ACC112 (cell line): ENCODE data around the gene OR13C9.
"Not testable (repeated sequence)": the region's sequence is repeated elsewhere in the genome, so short reads cannot be mapped to it uniquely, and the experiment has no call there.

Experiments used
- H2AFZ ChIP-seq: fragments of 200-600 bp; sonication (generic); one replicate; pipeline ENCODE4 v1.6.0; 2017; ENCODE audit warnings: antibody characterized with exemption, low read length; ENCODE audit not compliant: unreplicated experiment
- H3K27ac ChIP-seq: fragments of 200-600 bp; sonication (generic); 2 replicates; pipeline ENCODE4 v1.5.1; 2014; ENCODE audit warnings: low read depth, mild to moderate bottlenecking, antibody characterized with exemption, low read length, moderate library complexity
- H3K27me3 ChIP-seq: fragments of 200-600 bp; sonication (generic); 2 replicates; pipeline ENCODE4 v1.6.1; 2014; ENCODE audit warnings: mild to moderate bottlenecking, antibody characterized with exemption, low read length, moderate library complexity, mixed read lengths; ENCODE audit not compliant: insufficient read depth
- H3K36me3 ChIP-seq: fragments of 200-600 bp; sonication (generic); 2 replicates; pipeline ENCODE4 v1.6.1; 2016; ENCODE audit warnings: mild to moderate bottlenecking, antibody characterized with exemption, low read length, moderate library complexity, mixed read lengths; ENCODE audit not compliant: insufficient read depth
- H3K4me1 ChIP-seq: fragments of 200-600 bp; sonication (generic); one replicate; pipeline ENCODE4 v1.6.1; 2016; ENCODE audit warnings: low read length, mixed read lengths; ENCODE audit not compliant: insufficient read depth, unreplicated experiment, control insufficient read depth
- H3K4me3 ChIP-seq: fragments of 200-600 bp; sonication (generic); 2 replicates; pipeline ENCODE4 v1.5.1; 2014; ENCODE audit warnings: mild to moderate bottlenecking, low read depth, low read length
- H3K79me2 ChIP-seq: fragments of 200-600 bp; sonication (generic); one replicate; pipeline ENCODE4 v1.6.0; 2016; ENCODE audit warnings: low read length; ENCODE audit not compliant: control insufficient read depth, unreplicated experiment, insufficient read depth

Gene OR13C9

DNA sequence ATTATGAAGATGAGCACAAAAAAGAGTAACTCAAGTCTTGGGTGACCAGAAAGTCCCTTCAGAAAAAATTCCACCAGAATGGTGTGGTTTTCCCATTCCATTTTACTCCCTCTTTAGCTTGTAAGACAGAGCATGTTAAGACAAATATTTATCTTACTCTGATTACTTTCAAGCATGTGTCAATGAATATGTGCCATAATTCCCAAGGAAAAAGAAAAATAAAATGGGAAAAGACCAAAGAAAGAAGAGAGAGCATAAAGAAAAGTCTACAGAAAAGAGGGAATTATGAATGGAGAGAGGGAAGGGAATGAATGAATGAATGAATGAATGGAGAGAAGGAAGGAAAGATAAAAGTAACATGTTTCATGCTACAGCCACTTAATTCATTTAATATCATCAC, 18.7 kb downstream of the OR13C9 start, which contains the start of gene OR13C5:
OR13C5 (minus strand) TSS at position 101 of the 400 bp plus-strand sequence; CDS start at position 101, 0 bp downstream.
- peaks cover 14% of the 10 kb centered on the region for H3K27me3 ChIP-seq
- H3K79me2 ChIP-seq, H3K36me3 ChIP-seq, H3K27ac ChIP-seq, H3K4me3 ChIP-seq, H3K4me1 ChIP-seq, H2AFZ ChIP-seq: not testable (repeated sequence)

DNA sequence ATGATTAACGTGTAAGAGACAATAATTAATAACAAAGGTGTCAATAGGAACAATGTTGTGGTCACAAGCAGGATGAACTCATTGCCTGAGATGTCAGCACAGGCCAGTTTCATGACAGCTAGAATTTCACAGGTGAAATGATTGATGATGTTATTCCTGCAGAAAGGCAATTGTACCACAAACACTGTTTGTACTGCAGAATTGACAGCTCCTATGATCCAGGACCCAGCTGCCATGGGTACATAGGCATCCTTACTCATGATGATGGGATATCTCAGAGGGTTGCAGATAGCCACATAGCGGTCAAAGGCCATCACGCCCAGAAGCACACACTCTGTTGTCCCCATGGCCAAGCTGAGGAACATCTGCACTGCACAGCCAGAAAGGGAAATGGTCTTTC, 19.3 kb downstream of the OR13C9 start:
- H3K4me3 ChIP-seq, H3K36me3 ChIP-seq, H2AFZ ChIP-seq, H3K27ac ChIP-seq, H3K79me2 ChIP-seq, H3K4me1 ChIP-seq: not testable (repeated sequence)
- peaks cover 17% of the 10 kb centered on the region for H3K27me3 ChIP-seq

DNA sequence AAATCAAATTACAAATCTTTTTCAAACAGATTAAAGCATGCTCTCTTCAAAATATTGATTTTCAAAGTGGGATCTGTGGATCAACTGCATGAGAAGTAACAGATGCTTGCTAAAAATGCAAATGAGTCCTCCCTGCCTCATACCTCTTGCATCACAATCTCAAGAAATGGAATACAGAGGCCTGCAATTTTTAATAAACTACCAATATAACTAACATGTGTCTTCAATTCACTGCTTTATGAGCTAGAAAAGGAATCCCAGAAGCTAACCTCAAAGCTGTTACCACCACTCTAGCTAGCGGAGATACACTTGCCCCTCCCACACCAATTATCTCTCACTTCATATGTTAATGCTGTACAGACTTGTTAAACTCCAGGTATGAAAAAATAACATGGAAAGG, 28.4 kb downstream of the OR13C9 start:
- H2AFZ ChIP-seq: no peak overlapping the region
- H3K27me3 ChIP-seq: peaks cover 3% of the 10 kb centered on the region; the same call in 1 of the 2 replicates
- H3K4me1 ChIP-seq: no peaks in the 10 kb centered on the region
- H3K79me2 ChIP-seq: no peaks in the 10 kb centered on the region
- H3K4me3 ChIP-seq: no peak overlapping the region
- no peaks in the 10 kb centered on the region for H3K36me3 ChIP-seq
- no peak overlapping the region for H3K27ac ChIP-seq

DNA sequence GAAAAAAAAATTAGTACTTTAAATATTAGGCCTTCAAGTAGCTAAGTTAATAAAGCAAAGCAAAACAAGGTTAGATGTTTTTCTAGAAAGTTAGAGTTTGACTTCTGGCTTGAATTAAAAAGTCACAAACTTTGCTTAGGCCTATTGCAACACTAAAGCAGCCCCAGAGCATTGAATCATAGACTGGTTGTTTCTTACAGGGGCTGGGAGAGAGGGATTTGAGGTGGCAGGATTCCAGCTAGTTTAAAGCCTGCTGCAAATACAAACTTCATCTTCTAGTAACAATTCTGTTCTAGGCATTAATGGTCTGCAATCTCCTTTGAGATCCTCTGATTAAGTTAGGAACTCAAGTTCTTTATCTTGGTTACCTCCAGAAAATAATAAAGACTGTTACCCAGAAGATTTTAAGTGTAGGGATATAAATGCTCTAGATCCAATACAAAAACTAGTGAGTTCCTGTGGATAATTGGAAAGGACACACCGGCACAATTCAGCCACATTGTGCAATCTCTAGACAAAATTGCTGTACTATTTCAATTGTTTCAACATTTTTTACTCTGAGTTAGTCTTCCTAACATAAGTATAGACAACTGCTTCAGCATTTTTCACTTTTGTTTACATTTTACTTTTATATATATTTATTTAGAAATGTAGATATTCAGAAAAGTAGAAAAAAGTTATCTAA, 31.4 kb downstream of the OR13C9 start:
- no peak overlapping the region for H3K27ac ChIP-seq
- H2AFZ ChIP-seq: no peak overlapping the region
- 0 out of 2 replicates have a peak, but pooled peaks cover 3% of the 10 kb centered on the region for H3K27me3 ChIP-seq
- no peaks in the 10 kb centered on the region for H3K36me3 ChIP-seq
- H3K4me3 ChIP-seq: no peak overlapping the region
- no peaks in the 10 kb centered on the region for H3K4me1 ChIP-seq
- H3K79me2 ChIP-seq: no peaks in the 10 kb centered on the region

DNA sequence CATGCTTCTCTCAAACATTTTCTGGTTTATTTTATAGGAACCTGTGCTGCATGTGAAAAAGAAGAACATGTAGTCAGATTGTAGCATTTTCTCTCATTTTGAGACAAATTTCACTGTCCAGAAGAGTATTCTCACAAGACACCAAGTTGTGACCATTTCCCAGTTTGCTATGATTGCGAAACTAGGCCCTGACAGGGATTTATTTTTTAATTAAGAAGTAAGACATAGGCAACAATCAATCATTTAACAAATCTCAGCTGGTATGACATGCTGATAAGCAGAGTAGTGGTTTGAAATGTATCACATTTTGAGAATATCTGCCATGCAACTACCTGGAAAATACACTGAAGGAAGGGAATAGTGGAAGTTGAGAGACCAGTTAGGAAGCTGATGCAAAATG, 37.4 kb downstream of the OR13C9 start:
- Histone ChIP-seq H3K79me2 (no peaks in the 10 kb centered on the region), H3K36me3 (no peaks in the 10 kb centered on the region), H3K27me3 (peaks cover 10% of the 10 kb centered on the region; the same call in 1 of the 2 replicates)

DNA sequence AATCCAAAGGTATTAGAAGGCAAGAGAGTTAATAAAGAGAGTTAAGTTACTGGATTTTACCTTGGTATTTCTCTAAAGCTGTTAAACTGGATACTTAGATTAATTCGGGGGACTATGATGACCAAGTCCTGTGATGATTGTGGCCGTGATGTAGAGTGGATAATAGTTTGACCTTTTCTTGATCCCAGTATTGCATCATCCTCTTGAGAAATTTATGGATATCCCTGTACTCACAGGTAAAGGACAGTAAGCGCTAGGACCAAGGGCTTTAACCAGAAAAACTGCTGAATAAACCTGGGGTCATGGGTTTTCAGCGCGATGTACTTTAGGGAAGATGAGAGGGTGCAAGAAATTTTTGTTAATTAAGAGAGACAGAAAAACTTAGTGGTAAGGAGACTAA, 40.7 kb downstream of the OR13C9 start:
- H2AFZ ChIP-seq: no peak overlapping the region
- no peaks in the 10 kb centered on the region for H3K79me2 ChIP-seq
- peaks cover 7% of the 10 kb centered on the region; the same call in 1 of the 2 replicates for H3K27me3 ChIP-seq
- no peaks in the 10 kb centered on the region for H3K36me3 ChIP-seq
- H3K4me1 ChIP-seq: no peaks in the 10 kb centered on the region
- no peak overlapping the region for H3K27ac ChIP-seq
- no peak overlapping the region for H3K4me3 ChIP-seq

More for the DNA sequence above, 37.4 kb downstream of the OR13C9 start:
- no peaks in the 10 kb centered on the region for H3K4me1 ChIP-seq
- H3K4me3 ChIP-seq: no peak overlapping the region
- no peak overlapping the region for H2AFZ ChIP-seq
- H3K27ac ChIP-seq: no peak overlapping the region

DNA sequence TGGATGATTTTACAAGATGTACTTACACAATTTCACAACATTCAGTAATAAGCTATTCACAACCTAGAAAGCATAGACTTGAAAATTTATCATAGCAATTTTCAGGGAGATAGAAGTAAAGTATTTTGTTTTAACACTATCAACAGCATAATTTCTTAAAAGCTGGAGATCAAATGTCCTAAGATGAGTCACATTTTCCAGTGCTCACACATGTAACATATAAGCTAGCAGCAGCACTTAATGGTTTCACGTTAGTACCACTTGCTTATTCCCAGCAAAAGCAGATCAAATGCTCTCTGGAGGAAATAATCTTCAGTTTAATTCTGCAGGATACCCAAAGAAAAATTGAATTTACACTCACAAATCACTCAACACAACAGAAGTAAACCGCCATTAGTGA, 42.5 kb downstream of the OR13C9 start:
- Histone ChIP-seq H3K36me3 (no peaks in the 10 kb centered on the region), H2AFZ (no peak overlapping the region), H3K4me1 (no peaks in the 10 kb centered on the region), H3K79me2 (no peaks in the 10 kb centered on the region), H3K27me3 (peaks cover 10% of the 10 kb centered on the region; the same call in 1 of the 2 replicates), H3K27ac (no peak overlapping the region), H3K4me3 (no peak overlapping the region)

DNA sequence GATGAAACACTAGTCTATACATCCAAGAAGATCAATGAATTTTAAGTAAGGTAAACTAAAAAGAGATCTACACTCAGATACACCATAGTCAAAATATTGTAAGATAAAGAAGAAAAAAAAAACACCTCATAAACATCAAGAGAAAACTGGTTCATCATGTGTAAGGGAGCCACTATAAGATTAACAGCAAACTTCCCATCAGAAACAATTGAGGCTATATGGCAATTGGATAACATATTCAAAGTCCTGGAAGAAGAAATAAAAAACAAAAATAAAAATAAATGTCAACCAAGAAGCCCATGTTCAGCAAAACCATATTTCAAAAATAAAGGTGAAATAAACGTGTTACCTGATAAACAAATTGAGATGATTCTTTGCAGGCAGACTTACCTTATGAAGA, 45.4 kb downstream of the OR13C9 start:
- Histone ChIP-seq H3K36me3 (no peaks in the 10 kb centered on the region), H3K4me1 (no peaks in the 10 kb centered on the region), H2AFZ (no peak overlapping the region), H3K79me2 (no peaks in the 10 kb centered on the region), H3K4me3 (no peak overlapping the region), H3K27ac (no peak overlapping the region), H3K27me3 (0 out of 2 replicates have a peak, but pooled peaks cover 5% of the 10 kb centered on the region)

DNA sequence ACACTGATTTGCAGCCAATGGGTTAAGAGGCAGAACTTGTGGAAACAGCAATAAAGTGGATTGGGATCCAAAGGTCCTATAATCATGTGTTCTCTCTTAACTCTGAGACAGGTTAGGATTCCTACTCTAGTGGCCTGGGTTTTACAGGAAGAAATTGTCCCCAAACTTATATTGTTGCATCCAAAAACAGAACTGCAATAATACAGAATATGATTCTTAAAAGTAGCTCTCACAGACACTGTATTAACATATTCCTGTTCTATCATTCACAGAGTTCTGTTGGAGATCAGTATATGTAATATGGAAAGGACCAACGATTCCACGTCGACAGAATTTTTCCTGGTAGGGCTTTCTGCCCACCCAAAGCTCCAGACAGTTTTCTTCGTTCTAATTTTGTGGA, 49.1 kb downstream of the OR13C9 start, which contains the start of gene OR13C8:
OR13C8 (plus strand) TSS at position 301 of the 400 bp plus-strand sequence; CDS start at position 301, 0 bp downstream.
- no peak within 1 kb of the TSS for H3K27ac ChIP-seq
- no peak within 1 kb of the TSS for H2AFZ ChIP-seq
- no peaks in the 10 kb centered on the region for H3K36me3 ChIP-seq
- H3K4me1 ChIP-seq: no peaks in the 10 kb centered on the region
- H3K27me3 ChIP-seq: 0 out of 2 replicates have a peak, but pooled peaks cover 4% of the 10 kb centered on the region
- H3K79me2 ChIP-seq: no peaks in the 10 kb centered on the region
- no peak within 1 kb of the TSS for H3K4me3 ChIP-seq
